ENCODE measurements around the gene SLC17A9.

The SLC17A9 gene

GRCh38 chr20:62938105-62938888 lies 14.2 kb upstream of the SLC17A9 start, which contains the start of gene GID8:
Gene GID8 (plus strand): TSS chr20:62938147. CDS start chr20:62941503, 3,356 bp downstream.
- peak in 1 of 2 donors; percentile 47 for DNase-seq (ENCODE audit: low read depth in 2 of 2)

- no peak for DNase-seq (ENCODE audit: low read depth in 2 of 2)
Observed at GRCh38 chr20:62940875-62941274, 11.6 kb upstream of the SLC17A9 start.

- no peak for DNase-seq (ENCODE audit: low read depth in 2 of 2)
Observed at GRCh38 chr20:62941792-62942191, 10.7 kb upstream of the SLC17A9 start.

- DNase-seq (ENCODE audit: low read depth in 2 of 2): no peak
Observed at GRCh38 chr20:62942456-62942855, 10.1 kb upstream of the SLC17A9 start.

GRCh38 chr20:62943396-62943795 lies 9.1 kb upstream of the SLC17A9 start:
- no peak for DNase-seq (ENCODE audit: low read depth in 2 of 2)

- DNase-seq (ENCODE audit: low read depth in 2 of 2): no peak
Observed at GRCh38 chr20:62944184-62944583, 8.3 kb upstream of the SLC17A9 start.

GRCh38 chr20:62944746-62945145 lies 7.8 kb upstream of the SLC17A9 start:
- DNase-seq (ENCODE audit: low read depth in 2 of 2): no peak

- DNase-seq (ENCODE audit: low read depth in 2 of 2): no peak
Observed at GRCh38 chr20:62945771-62946339, 6.7 kb upstream of the SLC17A9 start.

- DNase-seq (ENCODE audit: low read depth in 2 of 2): no peak
Observed at GRCh38 chr20:62946918-62947317, 5.6 kb upstream of the SLC17A9 start.

- DNase-seq (ENCODE audit: low read depth in 2 of 2): no peak
Observed at GRCh38 chr20:62947532-62948300, 4.8 kb upstream of the SLC17A9 start.

GRCh38 chr20:62949153-62949821 lies 3.2 kb upstream of the SLC17A9 start:
- no peak for DNase-seq (ENCODE audit: low read depth in 2 of 2)

- no peak for DNase-seq (ENCODE audit: low read depth in 2 of 2)
Observed at GRCh38 chr20:62949962-62950361, 2.5 kb upstream of the SLC17A9 start.

GRCh38 chr20:62950741-62951140 lies 1.8 kb upstream of the SLC17A9 start:
- DNase-seq (ENCODE audit: low read depth in 2 of 2): no peak

- no peak for DNase-seq (ENCODE audit: low read depth in 2 of 2)
Observed at GRCh38 chr20:62951143-62951895, 1.2 kb upstream of the SLC17A9 start.

GRCh38 chr20:62951896-62952372 lies 575 bp upstream of the SLC17A9 start:
- DNase-seq (ENCODE audit: low read depth in 2 of 2): no peak

- DNase-seq (ENCODE audit: low read depth in 2 of 2): no peak
Observed at GRCh38 chr20:62952968-62953838, 694 bp downstream of the SLC17A9 start.

GRCh38 chr20:62953839-62954703 lies 1.6 kb downstream of the SLC17A9 start:
- DNase-seq (ENCODE audit: low read depth in 2 of 2): peak; percentile 39 to 58

- no peak for DNase-seq (ENCODE audit: low read depth in 2 of 2)
Observed at GRCh38 chr20:62955519-62956386, 3.2 kb downstream of the SLC17A9 start.

Data from stimulated activated CD8-positive, alpha-beta memory T cell treated with anti-CD3 and anti-CD28 coated beads, Interleukin-7, amount 100 ng/mL, for 4 hours (primary cell).